Effector memory CD8-positive, alpha-beta T cell (primary cell): Measurements from ENCODE around the gene HOXC5.

Experiments
- ATAC-seq: fragments of 150-1000 bp; cut with Tn5 transposase; replicated peaks from 2 replicates; pipeline ENCODE4 v1.10.0; 2021; ENCODE audit warnings: mild to moderate bottlenecking, moderate library complexity
- DNase-seq, 3 experiments: peaks; one replicate each; pipeline ENCODE4 v3.0.0; 2021
- H3K27ac Mint-ChIP-seq, 2 donors: one replicate each; pipeline ENCODE4 v1.8.0; 2022; ENCODE audit warnings: mild to moderate bottlenecking in 2 of 2, mixed read lengths in 2 of 2, moderate library complexity in 2 of 2
- H3K27me3 Mint-ChIP-seq, 2 donors: one replicate each; pipeline ENCODE4 v1.8.0; 2022; ENCODE audit warnings: mixed read lengths in 2 of 2
- H3K36me3 Mint-ChIP-seq: one replicate; pipeline ENCODE4 v1.8.0; 2022; ENCODE audit warnings: mild to moderate bottlenecking, moderate library complexity, mixed read lengths; ENCODE audit not compliant: insufficient read depth
- H3K4me1 Mint-ChIP-seq, 2 donors: one replicate each; pipeline ENCODE4 v1.8.0; 2022; ENCODE audit warnings: low read depth in 2 of 2, mixed read lengths in 2 of 2
- H3K4me3 Mint-ChIP-seq, 2 donors: one replicate each; pipeline ENCODE4 v1.8.0; 2022; ENCODE audit warnings: mild to moderate bottlenecking in 2 of 2, mixed read lengths in 2 of 2, moderate library complexity in 2 of 2
- H3K9me3 Mint-ChIP-seq, 2 donors: one replicate each; pipeline ENCODE4 v1.8.0; 2022; ENCODE audit warnings: mixed read lengths in 2 of 2

Gene HOXC5

GRCh38 chr12:54082397-54082892 is 49.6 kb downstream of the HOXC5 start:
- peak; percentile 46 for ATAC-seq
- H3K27me3 Mint-ChIP-seq, result peaks cover 0 to 21% of the 10 kb centered on the region in 2 donors
- DNase-seq, result peak; percentile 41 to 45 (median 41)
- H3K4me3 Mint-ChIP-seq, result peak overlapping the region; percentile 82 to 86
- peaks cover 19 to 37% of the 10 kb centered on the region in 2 donors for H3K4me1 Mint-ChIP-seq
- H3K9me3 Mint-ChIP-seq, result no peaks in the 10 kb centered on the region
- H3K36me3 Mint-ChIP-seq, result peaks cover 10% of the 10 kb centered on the region
- peak overlapping the region; percentile 86 to 98 for H3K27ac Mint-ChIP-seq
